ENCODE measurements around the gene VASP. TPM values are rescaled to one million over a fixed set of nuclear protein-coding genes. Genes with fewer than 3 reads are reported as not detected.
A peak's percentile ranks its signal among the peaks of the same experiment; 100 is the strongest.

Gene VASP
- total and polyA plus RNA-seq, 2 of the 13 experiments (the other 11 are each of a cell fraction or from before 2014, with no cell fraction given) = 41.8 to 67.1 TPM

DNA sequence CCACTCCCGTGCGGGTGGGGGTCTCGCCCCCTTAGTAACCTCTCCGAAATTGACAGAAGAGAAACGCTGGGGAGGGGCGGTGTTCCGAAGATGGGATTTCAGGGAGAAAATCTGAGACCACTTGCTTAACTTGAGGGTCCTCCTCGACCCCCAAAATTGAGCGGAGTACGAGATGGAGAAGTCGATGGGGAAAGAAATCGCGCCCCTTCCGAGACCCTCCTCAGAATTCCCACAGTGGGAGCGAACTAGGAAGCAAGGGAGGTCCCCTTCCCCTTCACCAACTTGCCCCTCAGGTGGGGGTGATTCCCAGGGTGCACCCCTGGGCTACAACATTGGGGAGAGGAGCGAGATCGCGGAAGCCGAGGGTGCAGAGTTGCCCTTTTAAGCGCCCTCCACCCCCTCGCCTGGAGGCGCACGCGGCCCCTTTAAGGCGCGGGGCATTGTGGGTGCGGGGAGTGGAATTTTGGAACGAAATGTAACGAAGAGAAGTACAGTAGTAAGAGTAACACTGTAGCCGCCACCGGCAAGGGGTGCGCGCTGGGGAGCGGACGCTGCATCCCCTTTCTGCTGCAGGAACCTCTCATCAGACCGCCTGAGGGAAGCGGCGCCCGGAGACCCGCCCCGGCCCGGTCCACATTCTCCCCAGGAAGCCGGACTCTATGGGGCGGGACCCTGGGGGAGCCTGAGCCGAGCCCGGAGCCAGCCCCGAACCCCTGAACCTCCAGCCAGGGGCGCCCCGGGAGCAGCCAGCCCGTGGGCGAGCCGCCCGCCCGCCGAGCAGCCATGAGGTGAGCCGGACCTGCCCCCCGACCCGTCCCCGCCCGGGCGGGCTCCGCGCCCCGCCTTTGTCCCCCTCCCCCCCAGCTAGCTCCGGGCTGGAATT is at the start of gene VASP (continued):
- peak in 1 of 2 experiments; percentile 40; a peak in 1 of 4 replicates for TF ChIP-seq REST (IDR thresholded peaks at IDR 0.05; ENCODE audit: borderline replicate concordance in 1 of 2, low read depth in 1 of 2, low read length in 2 of 2)
- TF ChIP-seq, protein P1, sequence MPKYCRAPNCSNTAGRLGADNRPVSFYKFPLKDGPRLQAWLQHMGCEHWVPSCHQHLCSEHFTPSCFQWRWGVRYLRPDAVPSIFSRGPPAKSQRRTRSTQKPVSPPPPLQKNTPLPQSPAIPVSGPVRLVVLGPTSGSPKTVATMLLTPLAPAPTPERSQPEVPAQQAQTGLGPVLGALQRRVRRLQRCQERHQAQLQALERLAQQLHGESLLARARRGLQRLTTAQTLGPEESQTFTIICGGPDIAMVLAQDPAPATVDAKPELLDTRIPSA (CRISPR knock-in tag; IDR thresholded peaks at IDR 0.05; ENCODE audit: borderline replicate concordance) = no peak
- TF ChIP-seq, protein P2, sequence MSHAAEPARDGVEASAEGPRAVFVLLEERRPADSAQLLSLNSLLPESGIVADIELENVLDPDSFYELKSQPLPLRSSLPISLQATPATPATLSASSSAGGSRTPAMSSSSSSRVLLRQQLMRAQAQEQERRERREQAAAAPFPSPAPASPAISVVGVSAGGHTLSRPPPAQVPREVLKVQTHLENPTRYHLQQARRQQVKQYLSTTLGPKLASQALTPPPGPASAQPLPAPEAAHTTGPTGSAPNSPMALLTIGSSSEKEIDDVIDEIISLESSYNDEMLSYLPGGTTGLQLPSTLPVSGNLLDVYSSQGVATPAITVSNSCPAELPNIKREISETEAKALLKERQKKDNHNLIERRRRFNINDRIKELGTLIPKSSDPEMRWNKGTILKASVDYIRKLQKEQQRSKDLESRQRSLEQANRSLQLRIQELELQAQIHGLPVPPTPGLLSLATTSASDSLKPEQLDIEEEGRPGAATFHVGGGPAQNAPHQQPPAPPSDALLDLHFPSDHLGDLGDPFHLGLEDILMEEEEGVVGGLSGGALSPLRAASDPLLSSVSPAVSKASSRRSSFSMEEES (CRISPR knock-in tag; IDR thresholded peaks at IDR 0.05) = no peak
- no peak for TF ChIP-seq GTF3A (CRISPR knock-in tag; conservative IDR thresholded peaks at IDR 0.05)
- TF ChIP-seq HNRNPK (IDR thresholded peaks at IDR 0.05; ENCODE audit: low read depth, low read length, poor library complexity, severe bottlenecking) = no peak
- peak; percentile 83; the same call in 1 of the 2 replicates for TF ChIP-seq ZBTB7A (CRISPR knock-in tag; IDR thresholded peaks at IDR 0.05)
- TF ChIP-seq ZNF260 (CRISPR knock-in tag; IDR thresholded peaks at IDR 0.05; ENCODE audit: borderline replicate concordance, low read depth) = no peak
- TF ChIP-seq ZNF768 (CRISPR knock-in tag; IDR thresholded peaks at IDR 0.05) = 0 out of 2 replicates have a peak, but pooled peaks have one; percentile 44
- no peak for TF ChIP-seq ZNF674 (CRISPR knock-in tag; IDR thresholded peaks at IDR 0.05; ENCODE audit: low read depth)
- TF ChIP-seq, protein P3, sequence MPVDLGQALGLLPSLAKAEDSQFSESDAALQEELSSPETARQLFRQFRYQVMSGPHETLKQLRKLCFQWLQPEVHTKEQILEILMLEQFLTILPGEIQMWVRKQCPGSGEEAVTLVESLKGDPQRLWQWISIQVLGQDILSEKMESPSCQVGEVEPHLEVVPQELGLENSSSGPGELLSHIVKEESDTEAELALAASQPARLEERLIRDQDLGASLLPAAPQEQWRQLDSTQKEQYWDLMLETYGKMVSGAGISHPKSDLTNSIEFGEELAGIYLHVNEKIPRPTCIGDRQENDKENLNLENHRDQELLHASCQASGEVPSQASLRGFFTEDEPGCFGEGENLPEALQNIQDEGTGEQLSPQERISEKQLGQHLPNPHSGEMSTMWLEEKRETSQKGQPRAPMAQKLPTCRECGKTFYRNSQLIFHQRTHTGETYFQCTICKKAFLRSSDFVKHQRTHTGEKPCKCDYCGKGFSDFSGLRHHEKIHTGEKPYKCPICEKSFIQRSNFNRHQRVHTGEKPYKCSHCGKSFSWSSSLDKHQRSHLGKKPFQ (CRISPR knock-in tag; IDR thresholded peaks at IDR 0.05; ENCODE audit: insufficient replicate concordance) = no peak
- TF ChIP-seq ZNF468 (CRISPR knock-in tag; IDR thresholded peaks at IDR 0.05) = no peak
- TF ChIP-seq ZNF543 (CRISPR knock-in tag; IDR thresholded peaks at IDR 0.05) = no peak; the same call in 1 of the 2 replicates
- peak in 1 of 2 experiments; percentile 38; a peak in 1 of 4 replicates for TF ChIP-seq ATF4 (CRISPR knock-in tag; IDR thresholded peaks at IDR 0.05)
- no peak for TF ChIP-seq ZSCAN22 (CRISPR knock-in tag; IDR thresholded peaks at IDR 0.05)
- no peak for TF ChIP-seq JUN (CRISPR knock-in tag; IDR thresholded peaks at IDR 0.05)
- TF ChIP-seq ZNF589 (CRISPR knock-in tag; conservative IDR thresholded peaks at IDR 0.05) = no peak
- TF ChIP-seq, protein P4, sequence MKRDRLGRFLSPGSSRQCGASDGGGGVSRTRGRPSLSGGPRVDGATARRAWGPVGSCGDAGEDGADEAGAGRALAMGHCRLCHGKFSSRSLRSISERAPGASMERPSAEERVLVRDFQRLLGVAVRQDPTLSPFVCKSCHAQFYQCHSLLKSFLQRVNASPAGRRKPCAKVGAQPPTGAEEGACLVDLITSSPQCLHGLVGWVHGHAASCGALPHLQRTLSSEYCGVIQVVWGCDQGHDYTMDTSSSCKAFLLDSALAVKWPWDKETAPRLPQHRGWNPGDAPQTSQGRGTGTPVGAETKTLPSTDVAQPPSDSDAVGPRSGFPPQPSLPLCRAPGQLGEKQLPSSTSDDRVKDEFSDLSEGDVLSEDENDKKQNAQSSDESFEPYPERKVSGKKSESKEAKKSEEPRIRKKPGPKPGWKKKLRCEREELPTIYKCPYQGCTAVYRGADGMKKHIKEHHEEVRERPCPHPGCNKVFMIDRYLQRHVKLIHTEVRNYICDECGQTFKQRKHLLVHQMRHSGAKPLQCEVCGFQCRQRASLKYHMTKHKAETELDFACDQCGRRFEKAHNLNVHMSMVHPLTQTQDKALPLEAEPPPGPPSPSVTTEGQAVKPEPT (CRISPR knock-in tag; IDR thresholded peaks at IDR 0.05; ENCODE audit: low read depth) = no peak
